K562 (cell line): ENCODE results near the gene SEBOX. TPM values are rescaled to one million over a fixed set of nuclear protein-coding genes. Genes with fewer than 3 reads are reported as not detected.

Source experiments
- CHD1 ChIP-seq: fragments of 200-600 bp; sonication (generic); IDR thresholded peaks from one replicate; pipeline ENCODE4 v1.6.1; 2012; ENCODE audit warnings: mild to moderate bottlenecking, moderate library complexity, low read length, inconsistent platforms
- CREB3L1 ChIP-seq: fragments of 450-650 bp; IDR thresholded peaks from 2 replicates; pipeline ENCODE4 v1.6.1; 2014; ENCODE audit warnings: low read depth, mild to moderate bottlenecking, moderate library complexity, borderline replicate concordance
- CREBBP ChIP-seq: IDR thresholded peaks from one replicate; pipeline ENCODE4 v1.6.1; 2012; ENCODE audit warnings: low read depth, mild to moderate bottlenecking, control low read depth, inconsistent platforms, low read length
- GABPA ChIP-seq: fragments of 200-800 bp; sonication (Bioruptor generic); conservative IDR thresholded peaks from 2 replicates; pipeline ENCODE4 v1.6.1; 2016; ENCODE audit warnings: low read depth, missing genetic modification characterization, missing compliant biosample characterization
- HDAC6 ChIP-seq: IDR thresholded peaks from 2 replicates; pipeline ENCODE4 v1.6.1; 2012; ENCODE audit warnings: low read depth, mild to moderate bottlenecking, control low read depth, inconsistent platforms, low read length, moderate library complexity
- MEF2A ChIP-seq: IDR thresholded peaks from 2 replicates; pipeline ENCODE4 v1.6.1; 2011; ENCODE audit warnings: low read depth, mild to moderate bottlenecking, low read length, moderate library complexity; ENCODE audit not compliant: control insufficient read depth
- NFIC ChIP-seq: fragments of 450-650 bp; IDR thresholded peaks from 2 replicates; pipeline ENCODE4 v1.6.1; 2017; ENCODE audit warnings: mild to moderate bottlenecking, inconsistent platforms
- RNF2 ChIP-seq: sonication (generic); IDR thresholded peaks from 2 replicates; pipeline ENCODE4 v1.6.1; 2016
- ZNF133 ChIP-seq: fragments of 250-450 bp; sonication (Bioruptor Pico); IDR thresholded peaks from 2 replicates; pipeline ENCODE4 v1.4.0; 2020; ENCODE audit warnings: mild to moderate bottlenecking
- ZNF146 ChIP-seq: IDR thresholded peaks from one replicate; pipeline ENCODE4 v1.6.1; 2018; ENCODE audit warnings: missing compliant biosample characterization; ENCODE audit not compliant: unreplicated experiment
- polyA plus RNA-seq, 8 experiments: library from polyadenylated mRNA; depleted of rRNA in 4 of 8; stranded (reverse) in 5 of 8; unstranded in 3 of 8; fragments of >200 nt; fragmentation: Nextera tagmentation in 2 of 8; fragmentation: Illumina TruSeq in 1 of 8; extraction: Ambion mirVana in 2 of 8; extraction: Trizol in 1 of 8; gene quantifications; 2 replicates each; pipeline versions ENCODE4 v1.2.1 to v1.2.3, GENCODE V29; 2011 to 2014; ENCODE audit warnings: inconsistent platforms in 1 of 8, missing spikeins in 1 of 8
- total RNA-seq, 7 experiments: library from RNA; depleted of rRNA in 6 of 7; stranded (reverse); fragments of >200 nt in 6 of 7; fragmentation: Illumina TruSeq in 2 of 7; extraction: Trizol in 2 of 7; gene quantifications; 2 replicates each; pipeline versions ENCODE4 v1.2.1 to v1.2.3, GENCODE V29; 2011 to 2021; ENCODE audit warnings: low replicate concordance in 1 of 7
- TF ChIP-seq, protein P1 (sequence below): fragments of 450-650 bp; IDR thresholded peaks from 2 replicates; pipeline ENCODE4 v1.6.1; 2016; ENCODE audit warnings: mild to moderate bottlenecking
- TF ChIP-seq, protein P2 (sequence below): fragments of 200-800 bp; sonication (Bioruptor generic); IDR thresholded peaks from 2 replicates; pipeline ENCODE4 v1.6.1; 2016; ENCODE audit warnings: missing genetic modification characterization, missing compliant biosample characterization
- TF ChIP-seq, protein P3 (sequence below), 2 experiments: fragments of 450-650 bp in 1 of 2; sonication (generic) in 1 of 2; formaldehyde crosslinking in 1 of 2; IDR thresholded peaks in 1 of 2; conservative IDR thresholded peaks in 1 of 2; 2 replicates each; pipeline versions ENCODE4 v1.6.1 to v1.8.1; 2016 to 2023; ENCODE audit warnings: mild to moderate bottlenecking in 2 of 2, moderate library complexity in 2 of 2, inconsistent platforms in 1 of 2, missing genetic modification reagents in 1 of 2

SEBOX gene
- total and polyA plus RNA-seq, 9 of the 15 experiments (the other 6 are each of a cell fraction or from before 2014, with no cell fraction given) = not detected

GRCh38 chr17:28370035-28370743 is 5.2 kb upstream of the SEBOX start, which contains the start of gene VTN (continued):
- TF ChIP-seq HDAC6 (no peak), MEF2A (no peak), ZNF146 (CRISPR knock-in tag) (no peak), CREB3L1 (no peak), CHD1 (no peak), NFIC (peak; percentile 45), GABPA (tag) (no peak), RNF2 (no peak), CREBBP (no peak), ZNF133 (no peak)
- TF ChIP-seq, protein P1, sequence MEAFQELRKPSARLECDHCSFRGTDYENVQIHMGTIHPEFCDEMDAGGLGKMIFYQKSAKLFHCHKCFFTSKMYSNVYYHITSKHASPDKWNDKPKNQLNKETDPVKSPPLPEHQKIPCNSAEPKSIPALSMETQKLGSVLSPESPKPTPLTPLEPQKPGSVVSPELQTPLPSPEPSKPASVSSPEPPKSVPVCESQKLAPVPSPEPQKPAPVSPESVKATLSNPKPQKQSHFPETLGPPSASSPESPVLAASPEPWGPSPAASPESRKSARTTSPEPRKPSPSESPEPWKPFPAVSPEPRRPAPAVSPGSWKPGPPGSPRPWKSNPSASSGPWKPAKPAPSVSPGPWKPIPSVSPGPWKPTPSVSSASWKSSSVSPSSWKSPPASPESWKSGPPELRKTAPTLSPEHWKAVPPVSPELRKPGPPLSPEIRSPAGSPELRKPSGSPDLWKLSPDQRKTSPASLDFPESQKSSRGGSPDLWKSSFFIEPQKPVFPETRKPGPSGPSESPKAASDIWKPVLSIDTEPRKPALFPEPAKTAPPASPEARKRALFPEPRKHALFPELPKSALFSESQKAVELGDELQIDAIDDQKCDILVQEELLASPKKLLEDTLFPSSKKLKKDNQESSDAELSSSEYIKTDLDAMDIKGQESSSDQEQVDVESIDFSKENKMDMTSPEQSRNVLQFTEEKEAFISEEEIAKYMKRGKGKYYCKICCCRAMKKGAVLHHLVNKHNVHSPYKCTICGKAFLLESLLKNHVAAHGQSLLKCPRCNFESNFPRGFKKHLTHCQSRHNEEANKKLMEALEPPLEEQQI = no peak
- TF ChIP-seq, protein P2, sequence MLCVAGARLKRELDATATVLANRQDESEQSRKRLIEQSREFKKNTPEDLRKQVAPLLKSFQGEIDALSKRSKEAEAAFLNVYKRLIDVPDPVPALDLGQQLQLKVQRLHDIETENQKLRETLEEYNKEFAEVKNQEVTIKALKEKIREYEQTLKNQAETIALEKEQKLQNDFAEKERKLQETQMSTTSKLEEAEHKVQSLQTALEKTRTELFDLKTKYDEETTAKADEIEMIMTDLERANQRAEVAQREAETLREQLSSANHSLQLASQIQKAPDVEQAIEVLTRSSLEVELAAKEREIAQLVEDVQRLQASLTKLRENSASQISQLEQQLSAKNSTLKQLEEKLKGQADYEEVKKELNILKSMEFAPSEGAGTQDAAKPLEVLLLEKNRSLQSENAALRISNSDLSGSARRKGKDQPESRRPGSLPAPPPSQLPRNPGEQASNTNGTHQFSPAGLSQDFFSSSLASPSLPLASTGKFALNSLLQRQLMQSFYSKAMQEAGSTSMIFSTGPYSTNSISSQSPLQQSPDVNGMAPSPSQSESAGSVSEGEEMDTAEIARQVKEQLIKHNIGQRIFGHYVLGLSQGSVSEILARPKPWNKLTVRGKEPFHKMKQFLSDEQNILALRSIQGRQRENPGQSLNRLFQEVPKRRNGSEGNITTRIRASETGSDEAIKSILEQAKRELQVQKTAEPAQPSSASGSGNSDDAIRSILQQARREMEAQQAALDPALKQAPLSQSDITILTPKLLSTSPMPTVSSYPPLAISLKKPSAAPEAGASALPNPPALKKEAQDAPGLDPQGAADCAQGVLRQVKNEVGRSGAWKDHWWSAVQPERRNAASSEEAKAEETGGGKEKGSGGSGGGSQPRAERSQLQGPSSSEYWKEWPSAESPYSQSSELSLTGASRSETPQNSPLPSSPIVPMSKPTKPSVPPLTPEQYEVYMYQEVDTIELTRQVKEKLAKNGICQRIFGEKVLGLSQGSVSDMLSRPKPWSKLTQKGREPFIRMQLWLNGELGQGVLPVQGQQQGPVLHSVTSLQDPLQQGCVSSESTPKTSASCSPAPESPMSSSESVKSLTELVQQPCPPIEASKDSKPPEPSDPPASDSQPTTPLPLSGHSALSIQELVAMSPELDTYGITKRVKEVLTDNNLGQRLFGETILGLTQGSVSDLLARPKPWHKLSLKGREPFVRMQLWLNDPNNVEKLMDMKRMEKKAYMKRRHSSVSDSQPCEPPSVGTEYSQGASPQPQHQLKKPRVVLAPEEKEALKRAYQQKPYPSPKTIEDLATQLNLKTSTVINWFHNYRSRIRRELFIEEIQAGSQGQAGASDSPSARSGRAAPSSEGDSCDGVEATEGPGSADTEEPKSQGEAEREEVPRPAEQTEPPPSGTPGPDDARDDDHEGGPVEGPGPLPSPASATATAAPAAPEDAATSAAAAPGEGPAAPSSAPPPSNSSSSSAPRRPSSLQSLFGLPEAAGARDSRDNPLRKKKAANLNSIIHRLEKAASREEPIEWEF (CRISPR knock-in tag) = no peak
- TF ChIP-seq, protein P3, sequence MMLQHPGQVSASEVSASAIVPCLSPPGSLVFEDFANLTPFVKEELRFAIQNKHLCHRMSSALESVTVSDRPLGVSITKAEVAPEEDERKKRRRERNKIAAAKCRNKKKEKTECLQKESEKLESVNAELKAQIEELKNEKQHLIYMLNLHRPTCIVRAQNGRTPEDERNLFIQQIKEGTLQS (IDR thresholded peaks at IDR 0.05) = peak; percentile 46; the same call in 1 of the 2 replicates
- TF ChIP-seq, protein P3 (CRISPR knock-in tag; conservative IDR thresholded peaks at IDR 0.05) = no peak
